GM12873 (cell line): ENCODE measurements around the gene BRPF1.

Experiments used
- CTCF ChIP-seq: IDR thresholded peaks from 2 replicates; pipeline ENCODE4 v1.5.1; 2012; ENCODE audit warnings: low read depth, mild to moderate bottlenecking, moderate library complexity, low read length, control low read depth; ENCODE audit not compliant: insufficient read depth; ENCODE audit errors: missing control alignments

BRPF1 gene

GRCh38 chr3:9780910-9781309 lies 49.4 kb downstream of the BRPF1 start:
- TF ChIP-seq CTCF: no peak

GRCh38 chr3:9781551-9781950 lies 50.0 kb downstream of the BRPF1 start:
- TF ChIP-seq CTCF: no peak

- TF ChIP-seq CTCF: no peak
Observed at GRCh38 chr3:9781978-9782603, 50.6 kb downstream of the BRPF1 start.

- TF ChIP-seq CTCF: peak; percentile 33
Observed at GRCh38 chr3:9782770-9783169, 51.2 kb downstream of the BRPF1 start.

GRCh38 chr3:9783954-9784353 lies 52.4 kb downstream of the BRPF1 start:
- no peak for TF ChIP-seq CTCF

- no peak for TF ChIP-seq CTCF
Observed at GRCh38 chr3:9784965-9785364, 53.4 kb downstream of the BRPF1 start.

- TF ChIP-seq CTCF: no peak
Observed at GRCh38 chr3:9785602-9786001, 54.1 kb downstream of the BRPF1 start.
